Osteocyte (in vitro differentiated cells): ENCODE results near the gene MICU1. TPM values are rescaled to one million over a fixed set of nuclear protein-coding genes. Genes with fewer than 3 reads are reported as not detected.

Experiments used
- DNase-seq: peaks from one replicate; pipeline ENCODE4 v3.0.0; 2021; ENCODE audit warnings: mixed read lengths; ENCODE audit not compliant: unreplicated experiment; ENCODE audit errors: extremely low spot score
- H3K27ac Mint-ChIP-seq: one replicate; pipeline ENCODE4 v1.8.0; 2021; ENCODE audit warnings: mild to moderate bottlenecking, mixed read lengths; ENCODE audit not compliant: unreplicated experiment
- H3K27me3 Mint-ChIP-seq: one replicate; pipeline ENCODE4 v1.8.0; 2021; ENCODE audit warnings: mixed read lengths; ENCODE audit not compliant: unreplicated experiment
- H3K36me3 Mint-ChIP-seq: one replicate; pipeline ENCODE4 v1.8.0; 2021; ENCODE audit warnings: mixed read lengths; ENCODE audit not compliant: unreplicated experiment
- H3K4me1 Mint-ChIP-seq: one replicate; pipeline ENCODE4 v1.8.0; 2021; ENCODE audit warnings: mixed read lengths; ENCODE audit not compliant: unreplicated experiment
- H3K4me3 Mint-ChIP-seq: one replicate; pipeline ENCODE4 v1.8.0; 2021; ENCODE audit warnings: mild to moderate bottlenecking, moderate library complexity, mixed read lengths; ENCODE audit not compliant: unreplicated experiment
- H3K9me3 Mint-ChIP-seq: one replicate; pipeline ENCODE4 v1.8.0; 2021; ENCODE audit warnings: mixed read lengths; ENCODE audit not compliant: unreplicated experiment
- CTCF ChIP-seq: fragments of 200-600 bp; sonication (generic); IDR thresholded peaks from 2 replicates; pipeline ENCODE4 v1.5.0; 2021; ENCODE audit warnings: antibody characterized with exemption, mild to moderate bottlenecking, moderate library complexity
- total RNA-seq: library from RNA; stranded (reverse); gene quantifications from 2 replicates; pipeline ENCODE4 v1.2.1, GENCODE V29; 2021

Gene MICU1
- total RNA-seq, 1 donor from 2014 or later: 58.9 TPM

GRCh38 chr10:72334196-72334824 lies 291.6 kb downstream of the MICU1 start:
- Mint-ChIP-seq H3K4me3 (peak overlapping the region; percentile 41), H3K9me3 (no peaks in the 10 kb centered on the region), H3K4me1 (peaks cover 73% of the 10 kb centered on the region), H3K27me3 (no peaks in the 10 kb centered on the region), H3K36me3 (peaks cover 11% of the 10 kb centered on the region), H3K27ac (peak overlapping the region; percentile 95)
- DNase-seq: no peak
- TF ChIP-seq CTCF: no peak

GRCh38 chr10:72333112-72334015 lies 292.5 kb downstream of the MICU1 start:
- no peak overlapping the region for H3K4me3 Mint-ChIP-seq
- peak overlapping the region; percentile 95 for H3K27ac Mint-ChIP-seq
- TF ChIP-seq CTCF: no peak
- peaks cover 10% of the 10 kb centered on the region for H3K36me3 Mint-ChIP-seq
- no peaks in the 10 kb centered on the region for H3K27me3 Mint-ChIP-seq
- peaks cover 81% of the 10 kb centered on the region for H3K4me1 Mint-ChIP-seq
- no peak for DNase-seq
- H3K9me3 Mint-ChIP-seq: no peaks in the 10 kb centered on the region

GRCh38 chr10:72332423-72333111 lies 293.3 kb downstream of the MICU1 start:
- no peak for DNase-seq
- TF ChIP-seq CTCF: no peak
- no peaks in the 10 kb centered on the region for H3K27me3 Mint-ChIP-seq
- no peak overlapping the region for H3K4me3 Mint-ChIP-seq
- no peaks in the 10 kb centered on the region for H3K9me3 Mint-ChIP-seq
- peaks cover 89% of the 10 kb centered on the region for H3K4me1 Mint-ChIP-seq
- peaks cover 3% of the 10 kb centered on the region for H3K36me3 Mint-ChIP-seq
- peak overlapping the region; percentile 95 for H3K27ac Mint-ChIP-seq

- H3K27me3 Mint-ChIP-seq: no peaks in the 10 kb centered on the region
- H3K9me3 Mint-ChIP-seq: no peaks in the 10 kb centered on the region
- peaks cover 86% of the 10 kb centered on the region for H3K4me1 Mint-ChIP-seq
- peak overlapping the region; percentile 81 for H3K27ac Mint-ChIP-seq
- TF ChIP-seq CTCF: peak; percentile 20
- no peaks in the 10 kb centered on the region for H3K36me3 Mint-ChIP-seq
- peak; percentile 92 for DNase-seq
- H3K4me3 Mint-ChIP-seq: no peak overlapping the region
Measured at GRCh38 chr10:72331575-72332422, 294.1 kb downstream of the MICU1 start.
